Measurements from ENCODE around the gene HERC6. TPM values are rescaled to one million over a fixed set of nuclear protein-coding genes. Genes with fewer than 3 reads are reported as not detected.

HERC6 gene
- polyA plus RNA-seq, 1 experiment = 1.5 TPM

GRCh38 chr4:88411491-88412096 is 32.9 kb downstream of the HERC6 start:
- DNase-seq (ENCODE audit: low read depth, low spot score) = no peak
- ChIA-PET POLR2A (no interaction called here), CTCF (no interaction called here)
- H3K27me3 ChIP-seq (ENCODE audit: control insufficient read depth, insufficient read depth, low read length) = no peaks in the 10 kb centered on the region
- H3K27ac ChIP-seq (ENCODE audit: low read depth, low read length) = no peak overlapping the region
- no peak for TF ChIP-seq CTCF (IDR thresholded peaks at IDR 0.05; ENCODE audit: low read depth, low read length)
- H3K9me3 ChIP-seq (ENCODE audit: control insufficient read depth, insufficient read depth, low read length) = no peaks in the 10 kb centered on the region
- no peak overlapping the region for H3K4me3 ChIP-seq (ENCODE audit: low read depth, low read length)

GRCh38 chr4:88413801-88414200 is 35.1 kb downstream of the HERC6 start:
- no peaks in the 10 kb centered on the region for H3K9me3 ChIP-seq (ENCODE audit: control insufficient read depth, insufficient read depth, low read length)
- no peak for DNase-seq (ENCODE audit: low read depth, low spot score)
- no peak overlapping the region for H3K4me3 ChIP-seq (ENCODE audit: low read depth, low read length)
- ChIA-PET CTCF (interaction anchor here (1.0 to 1.7 kb wide), 2 partner anchors 195 to 561 kb away, joined by 3 to 4 read pairs; no protein-coding TSS in a partner anchor), POLR2A (no interaction called here)
- H3K27ac ChIP-seq (ENCODE audit: low read depth, low read length) = no peak overlapping the region
- TF ChIP-seq CTCF (IDR thresholded peaks at IDR 0.05; ENCODE audit: low read depth, low read length) = no peak
- no peaks in the 10 kb centered on the region for H3K27me3 ChIP-seq (ENCODE audit: control insufficient read depth, insufficient read depth, low read length)

GRCh38 chr4:88414755-88415154 is 36.1 kb downstream of the HERC6 start:
- H3K27ac ChIP-seq (ENCODE audit: low read depth, low read length) = no peak overlapping the region
- no peaks in the 10 kb centered on the region for H3K27me3 ChIP-seq (ENCODE audit: control insufficient read depth, insufficient read depth, low read length)
- no peak for DNase-seq (ENCODE audit: low read depth, low spot score)
- ChIA-PET CTCF (no interaction called here), POLR2A (no interaction called here)
- no peak for TF ChIP-seq CTCF (IDR thresholded peaks at IDR 0.05; ENCODE audit: low read depth, low read length)
- H3K4me3 ChIP-seq (ENCODE audit: low read depth, low read length) = no peak overlapping the region
- H3K9me3 ChIP-seq (ENCODE audit: control insufficient read depth, insufficient read depth, low read length) = no peaks in the 10 kb centered on the region

GRCh38 chr4:88415982-88416381 is 37.3 kb downstream of the HERC6 start:
- H3K9me3 ChIP-seq (ENCODE audit: control insufficient read depth, insufficient read depth, low read length) = no peaks in the 10 kb centered on the region
- no peak for DNase-seq (ENCODE audit: low read depth, low spot score)
- CTCF ChIA-PET = no interaction called here

GRCh38 chr4:88418411-88418810 is 39.8 kb downstream of the HERC6 start:
- ChIA-PET CTCF (no interaction called here), POLR2A (interaction anchor here (0.7 kb wide), 1 partner anchor 20 kb away, joined by 5 read pairs; no protein-coding TSS in a partner anchor)
- Histone ChIP-seq H3K27me3 (ENCODE audit: control insufficient read depth, insufficient read depth, low read length) (no peaks in the 10 kb centered on the region), H3K27ac (ENCODE audit: low read depth, low read length) (no peak overlapping the region), H3K4me3 (ENCODE audit: low read depth, low read length) (no peak overlapping the region), H3K9me3 (ENCODE audit: control insufficient read depth, insufficient read depth, low read length) (no peaks in the 10 kb centered on the region)
- TF ChIP-seq CTCF (IDR thresholded peaks at IDR 0.05; ENCODE audit: low read depth, low read length) = no peak
- DNase-seq (ENCODE audit: low read depth, low spot score) = no peak

More at GRCh38 chr4:88415982-88416381, 37.3 kb downstream of the HERC6 start:
- H3K27ac ChIP-seq (ENCODE audit: low read depth, low read length) = no peak overlapping the region
- POLR2A ChIA-PET = no interaction called here
- H3K4me3 ChIP-seq (ENCODE audit: low read depth, low read length) = no peak overlapping the region
- TF ChIP-seq CTCF (IDR thresholded peaks at IDR 0.05; ENCODE audit: low read depth, low read length) = no peak
- H3K27me3 ChIP-seq (ENCODE audit: control insufficient read depth, insufficient read depth, low read length) = no peaks in the 10 kb centered on the region
